ENCODE results near the gene GCN1. TPM values are rescaled to one million over a fixed set of nuclear protein-coding genes. Genes with fewer than 3 reads are reported as not detected.

Gene GCN1
- polyA plus RNA-seq, 3 donors, result 5.0 to 22.1 (median 8.3) TPM

DNA sequence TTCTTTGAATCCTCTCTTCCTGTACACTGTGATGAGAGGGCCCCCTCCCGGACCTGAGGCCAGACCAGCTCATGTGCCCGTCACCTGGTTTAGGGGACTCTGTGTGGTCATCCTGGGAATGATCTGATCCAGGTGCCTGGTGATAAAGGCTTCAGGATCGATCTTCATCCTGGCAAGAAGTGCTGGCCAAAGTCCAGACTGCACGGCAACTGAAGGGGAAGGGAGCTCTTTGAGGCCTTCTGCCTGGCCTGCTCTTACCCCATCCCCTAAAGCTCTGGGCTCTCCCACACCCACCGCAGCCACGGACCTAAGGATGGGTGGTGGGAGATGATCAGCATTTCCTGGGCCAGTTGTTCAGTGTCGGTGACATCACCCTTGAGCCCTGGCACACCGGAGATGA is 31.8 kb downstream of the GCN1 start:
- H3K4me3 Mint-ChIP-seq, result no peak overlapping the region
- Histone ChIP-seq H3K9ac (ENCODE audit: insufficient read depth, low read length, poor library complexity, severe bottlenecking) (no peak overlapping the region), H2AFZ (ENCODE audit: insufficient read depth, low read depth, low read length, poor library complexity, severe bottlenecking) (no peak overlapping the region), H3K36me3 (replicated peaks in 1 of 2; ENCODE audit: control insufficient read depth in 1 of 2, insufficient read depth in 2 of 2, low read length in 2 of 2) (peaks cover 79 to 88% of the 10 kb centered on the region in 2 donors), H4K20me1 (ENCODE audit: insufficient read depth, low read length) (no peaks in the 10 kb centered on the region), H3K9me3 (replicated peaks in 1 of 2; ENCODE audit: control insufficient read depth in 1 of 2, insufficient read depth in 1 of 2, low read length in 2 of 2) (no peaks in the 10 kb centered on the region), H3K79me2 (ENCODE audit: insufficient read depth, low read length) (no peaks in the 10 kb centered on the region), H3K4me3 (replicated peaks in 1 of 3; ENCODE audit: low read depth in 2 of 3, low read length in 3 of 3) (no peak overlapping the region), H3K27ac (ENCODE audit: low read depth in 1 of 2, low read length in 2 of 2) (no peak overlapping the region), H3K27me3 (ENCODE audit: control insufficient read depth in 2 of 2, insufficient read depth in 2 of 2, low read length in 2 of 2) (no peaks in the 10 kb centered on the region), H3K4me2 (replicated peaks; ENCODE audit: extremely low read depth, low read length, poor library complexity, severe bottlenecking) (no peak overlapping the region), H3K4me1 (ENCODE audit: control insufficient read depth in 1 of 2, insufficient read depth in 2 of 2, low read length in 2 of 2) (no peaks in the 10 kb centered on the region)
- peak overlapping the region in 2 of 7 donors; percentile 30 to 62 for H3K27ac Mint-ChIP-seq
- DNase-seq, result no peak
- WGBS (ENCODE audit: insufficient coverage), result no CpG with 5 or more reads among the region's 8 CpGs
- TF ChIP-seq, protein P1, sequence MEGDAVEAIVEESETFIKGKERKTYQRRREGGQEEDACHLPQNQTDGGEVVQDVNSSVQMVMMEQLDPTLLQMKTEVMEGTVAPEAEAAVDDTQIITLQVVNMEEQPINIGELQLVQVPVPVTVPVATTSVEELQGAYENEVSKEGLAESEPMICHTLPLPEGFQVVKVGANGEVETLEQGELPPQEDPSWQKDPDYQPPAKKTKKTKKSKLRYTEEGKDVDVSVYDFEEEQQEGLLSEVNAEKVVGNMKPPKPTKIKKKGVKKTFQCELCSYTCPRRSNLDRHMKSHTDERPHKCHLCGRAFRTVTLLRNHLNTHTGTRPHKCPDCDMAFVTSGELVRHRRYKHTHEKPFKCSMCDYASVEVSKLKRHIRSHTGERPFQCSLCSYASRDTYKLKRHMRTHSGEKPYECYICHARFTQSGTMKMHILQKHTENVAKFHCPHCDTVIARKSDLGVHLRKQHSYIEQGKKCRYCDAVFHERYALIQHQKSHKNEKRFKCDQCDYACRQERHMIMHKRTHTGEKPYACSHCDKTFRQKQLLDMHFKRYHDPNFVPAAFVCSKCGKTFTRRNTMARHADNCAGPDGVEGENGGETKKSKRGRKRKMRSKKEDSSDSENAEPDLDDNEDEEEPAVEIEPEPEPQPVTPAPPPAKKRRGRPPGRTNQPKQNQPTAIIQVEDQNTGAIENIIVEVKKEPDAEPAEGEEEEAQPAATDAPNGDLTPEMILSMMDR (IDR thresholded peaks at IDR 0.05), result no peak
- intact Hi-C loops (cut with micrococcal nuclease), result no loop called here
- H3K27me3 Mint-ChIP-seq (ENCODE audit: low read depth in 3 of 3), result peaks cover 0 to 1% (median 0%) of the 10 kb centered on the region in 3 donors
- no peaks in the 10 kb centered on the region for H3K9me3 Mint-ChIP-seq
- H3K36me3 Mint-ChIP-seq, result peaks cover 70 to 92% of the 10 kb centered on the region in 2 donors
- H3K4me1 Mint-ChIP-seq, result no peaks in the 10 kb centered on the region

- H3K79me2 ChIP-seq (ENCODE audit: insufficient read depth, low read length), result no peaks in the 10 kb centered on the region
- peaks cover 0 to 1% (median 0%) of the 10 kb centered on the region in 3 donors for H3K27me3 Mint-ChIP-seq (ENCODE audit: low read depth in 3 of 3)
- no peaks in the 10 kb centered on the region for H3K9me3 ChIP-seq (replicated peaks in 1 of 2; ENCODE audit: control insufficient read depth in 1 of 2, insufficient read depth in 1 of 2, low read length in 2 of 2)
- H3K9me3 Mint-ChIP-seq, result no peaks in the 10 kb centered on the region
- TF ChIP-seq, protein P1 (IDR thresholded peaks at IDR 0.05), result no peak
- no peak overlapping the region for H3K4me3 ChIP-seq (replicated peaks in 1 of 3; ENCODE audit: low read depth in 2 of 3, low read length in 3 of 3)
- no peaks in the 10 kb centered on the region for H3K27me3 ChIP-seq (ENCODE audit: control insufficient read depth in 2 of 2, insufficient read depth in 2 of 2, low read length in 2 of 2)
- H3K36me3 Mint-ChIP-seq, result peaks cover 77 to 94% of the 10 kb centered on the region in 2 donors
- no peak for DNase-seq
- peaks cover 82 to 88% of the 10 kb centered on the region in 2 donors for H3K36me3 ChIP-seq (replicated peaks in 1 of 2; ENCODE audit: control insufficient read depth in 1 of 2, insufficient read depth in 2 of 2, low read length in 2 of 2)
- no peaks in the 10 kb centered on the region for H3K4me1 ChIP-seq (ENCODE audit: control insufficient read depth in 1 of 2, insufficient read depth in 2 of 2, low read length in 2 of 2)
- no peak overlapping the region for H3K4me3 Mint-ChIP-seq
- H2AFZ ChIP-seq (ENCODE audit: insufficient read depth, low read depth, low read length, poor library complexity, severe bottlenecking), result no peak overlapping the region
- no peaks in the 10 kb centered on the region for H3K4me1 Mint-ChIP-seq
- no peak overlapping the region for H3K27ac ChIP-seq (ENCODE audit: low read depth in 1 of 2, low read length in 2 of 2)
- no peak overlapping the region for H3K9ac ChIP-seq (ENCODE audit: insufficient read depth, low read length, poor library complexity, severe bottlenecking)
- intact Hi-C loops (cut with micrococcal nuclease), result no loop called here
- H3K27ac Mint-ChIP-seq, result no peak overlapping the region
- H3K4me2 ChIP-seq (replicated peaks; ENCODE audit: extremely low read depth, low read length, poor library complexity, severe bottlenecking), result no peak overlapping the region
- H4K20me1 ChIP-seq (ENCODE audit: insufficient read depth, low read length), result no peaks in the 10 kb centered on the region
- 99% methylated on average over 10 of the region's 11 CpGs for WGBS (ENCODE audit: insufficient coverage)
These were observed 32.7 kb downstream of the GCN1 start for GRCh38 chr12:120161852-120162251.
